ENCODE results near the gene PTPRN.

Gene PTPRN

GRCh38 chr2:219253753-219254589 is 55.2 kb downstream of the PTPRN start, which contains the start of gene TUBA4A:
TUBA4A (minus strand) TSS chr2:219253918; CDS start chr2:219253858, 60 bp downstream.
- no peak for TF ChIP-seq CTCF (conservative IDR thresholded peaks at IDR 0.05; ENCODE audit: low read length)
- DNase-seq (ENCODE audit: low read depth), result peak; percentile 53
- peak within 1 kb of the TSS; percentile 67 for H3K4me3 ChIP-seq (ENCODE audit: low read length)

- no peak for TF ChIP-seq CTCF (conservative IDR thresholded peaks at IDR 0.05; ENCODE audit: low read length)
- no peak for DNase-seq (ENCODE audit: low read depth)
- H3K4me3 ChIP-seq (ENCODE audit: low read length), result peak within 1 kb of the TSS; percentile 67
Observed at GRCh38 chr2:219252900-219253752, 56.1 kb downstream of the PTPRN start, which contains the start of gene TUBA4B. TUBA4B (plus strand) TSS chr2:219253243; CDS start chr2:219253408, 165 bp downstream.

GRCh38 chr2:219252570-219252899 is 56.7 kb downstream of the PTPRN start:
- no peak for DNase-seq (ENCODE audit: low read depth)
- no peak for TF ChIP-seq CTCF (conservative IDR thresholded peaks at IDR 0.05; ENCODE audit: low read length)
- peak overlapping the region; percentile 67 for H3K4me3 ChIP-seq (ENCODE audit: low read length)

GRCh38 chr2:219252084-219252483 is 57.1 kb downstream of the PTPRN start:
- TF ChIP-seq CTCF (conservative IDR thresholded peaks at IDR 0.05; ENCODE audit: low read length), result no peak
- no peak for DNase-seq (ENCODE audit: low read depth)
- H3K4me3 ChIP-seq (ENCODE audit: low read length), result no peak overlapping the region

- no peak overlapping the region for H3K4me3 ChIP-seq (ENCODE audit: low read length)
- peak; percentile 55 for DNase-seq (ENCODE audit: low read depth)
- no peak for TF ChIP-seq CTCF (conservative IDR thresholded peaks at IDR 0.05; ENCODE audit: low read length)
Observed at GRCh38 chr2:219251656-219252055, 57.5 kb downstream of the PTPRN start.

GRCh38 chr2:219250049-219250781 is 59.0 kb downstream of the PTPRN start:
- DNase-seq (ENCODE audit: low read depth), result no peak
- TF ChIP-seq CTCF (conservative IDR thresholded peaks at IDR 0.05; ENCODE audit: low read length), result no peak
- no peak overlapping the region for H3K4me3 ChIP-seq (ENCODE audit: low read length)

Measured in AG10803 (cell line).